Endothelial cell of umbilical vein (primary cell): ENCODE measurements around the gene LIN28B. TPM values are rescaled to one million over a fixed set of nuclear protein-coding genes. Genes with fewer than 3 reads are reported as not detected.
A peak's percentile ranks its signal among the peaks of the same experiment; 100 is the strongest.

Source experiments
- BruUV-seq: library from RNA; stranded (reverse); fragments of 400-500 nt; replicated peaks from 2 replicates; lab custom pipeline; 2021; lab: Mats Ljungman, UMichigan
- CTCF ChIA-PET: fragments of 300-600, 350-600 bp; sonication (Branson Sonifier 250); formaldehyde crosslinking; loops from one replicate; lab custom pipeline; 2021; ENCODE audit warnings: antibody characterized with exemption, inconsistent platforms; lab: Charles Lee
- POLR2A ChIA-PET: fragments of 300-600, 350-600 bp; sonication (Branson Sonifier 250); formaldehyde crosslinking; loops from one replicate; lab custom pipeline; 2021; ENCODE audit warnings: antibody characterized with exemption, inconsistent platforms; lab: Charles Lee
- DNase-seq: peaks from one replicate; pipeline ENCODE4 v3.0.0-alpha.2; 2011; ENCODE audit warnings: low read depth, low spot score
- FAIRE-seq: peaks from 2 replicates; lab custom pipeline; 2011; peaks lifted over from hg19 to GRCh38; lab: Jason Lieb, UNC
- H2AFZ ChIP-seq: 2 replicates; pipeline ENCODE4 v1.6.0; 2012; ENCODE audit warnings: low read depth, low read length, control low read depth, inconsistent platforms
- H3K27ac ChIP-seq: 2 replicates; pipeline ENCODE4 v1.5.1; 2011; ENCODE audit warnings: low read depth, mild to moderate bottlenecking, control low read depth, low read length, moderate library complexity; ENCODE audit not compliant: insufficient read depth
- H3K27me3 ChIP-seq, 2 experiments: 2 replicates each; pipeline versions ENCODE4 v1.6.0 to v1.6.1; 2011; ENCODE audit warnings: low read length in 2 of 2, mixed read lengths in 1 of 2; ENCODE audit not compliant: control insufficient read depth in 2 of 2, insufficient read depth in 2 of 2
- H3K36me3 ChIP-seq, 2 experiments: 2 replicates in 1 of 2; 3 replicates in 1 of 2; pipeline ENCODE4 v1.5.1; 2011; ENCODE audit warnings: low read length in 2 of 2, mild to moderate bottlenecking in 1 of 2, moderate library complexity in 1 of 2; ENCODE audit not compliant: control insufficient read depth in 2 of 2, insufficient read depth in 2 of 2; ENCODE audit errors: extremely low read depth in 1 of 2
- H3K4me1 ChIP-seq: 3 replicates; pipeline ENCODE4 v1.5.1; 2011; ENCODE audit warnings: mild to moderate bottlenecking, low read length; ENCODE audit not compliant: control insufficient read depth, insufficient read depth; ENCODE audit errors: extremely low read depth
- H3K4me2 ChIP-seq: 2 replicates; pipeline ENCODE4 v1.6.1; 2011; ENCODE audit warnings: low read length, control low read depth, mixed read lengths; ENCODE audit not compliant: insufficient read depth
- H3K4me3 ChIP-seq, 3 experiments: fragments of 200-600 bp in 1 of 3; sonication (generic), shearing (Covaris generic) in 1 of 3; replicated peaks in 1 of 3; 2 replicates each; pipeline ENCODE4 v1.5.1; 2011 to 2016; ENCODE audit warnings: control low read depth in 3 of 3, low read length in 3 of 3, mild to moderate bottlenecking in 2 of 3, inconsistent platforms in 1 of 3, low read depth in 1 of 3, moderate library complexity in 1 of 3; ENCODE audit not compliant: insufficient read depth in 1 of 3
- H3K79me2 ChIP-seq: 2 replicates; pipeline ENCODE4 v1.6.0; 2012; ENCODE audit warnings: low read length, inconsistent platforms; ENCODE audit not compliant: control insufficient read depth, insufficient read depth
- H3K9ac ChIP-seq: replicated peaks from 2 replicates; pipeline ENCODE3; 2011; ENCODE audit warnings: low read length, control low read depth; ENCODE audit not compliant: insufficient read depth; ENCODE audit errors: extremely low read depth
- H3K9me1 ChIP-seq: replicated peaks from 3 replicates; pipeline ENCODE4 v1.6.0; 2011; ENCODE audit warnings: mild to moderate bottlenecking, low read length; ENCODE audit not compliant: control insufficient read depth, insufficient read depth; ENCODE audit errors: extremely low read depth
- H3K9me3 ChIP-seq: replicated peaks from 2 replicates; pipeline ENCODE4 v1.5.1; 2012; ENCODE audit warnings: low read length, inconsistent platforms; ENCODE audit not compliant: control insufficient read depth, insufficient read depth
- H4K20me1 ChIP-seq: replicated peaks from 2 replicates; pipeline ENCODE3; 2011; ENCODE audit warnings: mild to moderate bottlenecking, low read length; ENCODE audit not compliant: control insufficient read depth, insufficient read depth; ENCODE audit errors: extremely low read depth
- CTCF ChIP-seq, 2 donors: IDR thresholded peaks; 1 replicate in 1 of 2; 2 replicates in 1 of 2; pipeline ENCODE4 v1.5.1; 2011; ENCODE audit warnings: low read length in 2 of 2, mild to moderate bottlenecking in 2 of 2, moderate library complexity in 2 of 2, control low read depth in 1 of 2, inconsistent platforms in 1 of 2, low read depth in 1 of 2; ENCODE audit not compliant: insufficient read depth in 1 of 2; ENCODE audit errors: extremely low read depth in 1 of 2
- EZH2 ChIP-seq: IDR thresholded peaks from 2 replicates; pipeline ENCODE4 v1.6.1; 2012; ENCODE audit warnings: borderline replicate concordance, low read depth, mild to moderate bottlenecking, moderate library complexity, low read length, inconsistent platforms; ENCODE audit not compliant: severe bottlenecking
- FOS ChIP-seq: IDR thresholded peaks from 2 replicates; pipeline ENCODE4 v1.6.1; 2011; ENCODE audit warnings: mild to moderate bottlenecking, low read length, moderate library complexity, borderline replicate concordance; ENCODE audit not compliant: insufficient read depth
- GATA2 ChIP-seq: IDR thresholded peaks from 2 replicates; pipeline ENCODE4 v1.7.0; 2011; ENCODE audit warnings: low read depth, mild to moderate bottlenecking, moderate library complexity, mixed read lengths, low read length; ENCODE audit not compliant: insufficient read length, insufficient read depth
- JUN ChIP-seq: IDR thresholded peaks from 2 replicates; pipeline ENCODE4 v1.6.1; 2011; ENCODE audit warnings: borderline replicate concordance, low read depth; ENCODE audit not compliant: insufficient read length, insufficient read depth
- MAX ChIP-seq: IDR thresholded peaks from 2 replicates; pipeline ENCODE4 v1.6.1; 2011; ENCODE audit not compliant: insufficient read depth, insufficient read length
- MYC ChIP-seq: IDR thresholded peaks from one replicate; pipeline ENCODE4 v1.6.1; 2011; ENCODE audit warnings: mild to moderate bottlenecking, low read depth, low read length
- POLR2A ChIP-seq: IDR thresholded peaks from 2 replicates; pipeline ENCODE4 v1.6.1; 2012; ENCODE audit warnings: low read depth, mild to moderate bottlenecking, control low read depth, low read length
- POLR2AphosphoS5 ChIP-seq: IDR thresholded peaks from 2 replicates; pipeline ENCODE4 v1.6.1; 2012; ENCODE audit warnings: low read depth, mild to moderate bottlenecking, control low read depth, low read length, moderate library complexity; ENCODE audit not compliant: insufficient read depth
- dilution Hi-C: fragments of 300-500 bp; cut with MboI; formaldehyde crosslinking; loops from one replicate; pipeline ENCODE4 v1.15.0; 2019; ENCODE audit warnings: low sequenced_read_pairs; ENCODE audit not compliant: extremely low pct_ligation_motif_present
- intact Hi-C: fragments of 100-400 bp; cut with micrococcal nuclease; formaldehyde crosslinking; loops from one replicate; pipeline ENCODE4 v1.10.0; 2022
- polyA plus RNA-seq, 4 experiments: library from polyadenylated mRNA; depleted of rRNA in 3 of 4; stranded (reverse) in 3 of 4; unstranded in 1 of 4; fragments of >200 nt; gene quantifications; 2 replicates each; pipeline versions ENCODE4 v1.2.1 to v1.2.3, GENCODE V29; 2011 to 2012; ENCODE audit warnings: missing spikeins in 1 of 4
- total RNA-seq: library from RNA; stranded (reverse); gene quantifications from 2 replicates; pipeline ENCODE4 v1.2.3, GENCODE V29; 2021

The LIN28B gene
- total and polyA plus RNA-seq, 2 donors (not counting 3 experiments of a cell fraction or from before 2014, with no cell fraction given): not detected

GRCh38 chr6:104995989-104996617 lies 39.2 kb downstream of the LIN28B start:
- POLR2A ChIA-PET: no interaction called here
- Histone ChIP-seq H3K4me1 (no peaks in the 10 kb centered on the region), H3K79me2 (no peaks in the 10 kb centered on the region), H3K27ac (no peak overlapping the region), H3K9ac (no peak overlapping the region), H2AFZ (peak overlapping the region; percentile 57), H3K9me1 (no peaks in the 10 kb centered on the region), H3K4me2 (no peak overlapping the region), H3K4me3 (no peak overlapping the region), H3K27me3 (no peaks in the 10 kb centered on the region), H3K36me3 (no peaks in the 10 kb centered on the region), H3K9me3 (no peaks in the 10 kb centered on the region), H4K20me1 (no peaks in the 10 kb centered on the region)
- peak; percentile 69 for FAIRE-seq
- dilution Hi-C loops: no loop called here
- no TSS peak for BruUV-seq
- peak; percentile 72 for DNase-seq
- CTCF ChIA-PET: interaction anchor here (1.0 to 7.7 kb wide), 4 partner anchors 10 to 83 kb away, joined by 4 to 207 read pairs (median 8); no protein-coding TSS in a partner anchor
- TF ChIP-seq CTCF (IDR thresholded peaks at IDR 0.05; ENCODE audit: extremely low read depth in 1 of 2, insufficient read depth in 1 of 2, low read depth in 1 of 2, low read length in 2 of 2) (peak in 1 of 2 donors; percentile 14), MAX (no peak), GATA2 (no peak)
- intact Hi-C loops: loop anchor here (1.0 to 5.0 kb wide), 3 partner anchors 82 to 426 kb away; partner anchors contain the start of gene PREP

GRCh38 chr6:105001063-105001462 lies 44.2 kb downstream of the LIN28B start:
- ChIA-PET CTCF (interaction anchor here (1.1 to 2.9 kb wide), 3 partner anchors 8 to 77 kb away, joined by 3 to 27 read pairs (median 4); no protein-coding TSS in a partner anchor), POLR2A (no interaction called here)
- intact Hi-C loops (no loop called here), dilution Hi-C loops (no loop called here)
- BruUV-seq: no TSS peak
- Histone ChIP-seq H3K9me3 (no peaks in the 10 kb centered on the region), H3K4me3 (no peak overlapping the region), H3K27ac (no peak overlapping the region), H2AFZ (no peak overlapping the region), H3K9ac (no peak overlapping the region), H3K4me2 (no peak overlapping the region), H3K9me1 (no peaks in the 10 kb centered on the region), H3K4me1 (no peaks in the 10 kb centered on the region), H3K36me3 (no peaks in the 10 kb centered on the region), H4K20me1 (no peaks in the 10 kb centered on the region), H3K27me3 (no peaks in the 10 kb centered on the region), H3K79me2 (no peaks in the 10 kb centered on the region)
- FAIRE-seq (no peak), DNase-seq (no peak)
- TF ChIP-seq JUN: no peak
- TF ChIP-seq MYC: no peak
- TF ChIP-seq FOS: no peak
- TF ChIP-seq EZH2: no peak
- TF ChIP-seq POLR2A: no peak
- no peak for TF ChIP-seq POLR2AphosphoS5
- no peak for TF ChIP-seq CTCF (IDR thresholded peaks at IDR 0.05; ENCODE audit: extremely low read depth in 1 of 2, insufficient read depth in 1 of 2, low read depth in 1 of 2, low read length in 2 of 2)
